Activated T-cell treated with anti-CD3 and anti-CD28 coated beads for 4 hours (primary cell): ENCODE results near the gene SH3RF2.

Source experiments
- DNase-seq: peaks from one replicate; pipeline ENCODE4 v3.0.0-alpha.2; 2020

Gene SH3RF2

GRCh38 chr5:146050086-146050485 lies 113.7 kb downstream of the SH3RF2 start:
- no peak for DNase-seq

- DNase-seq = no peak
Observed at GRCh38 chr5:146051678-146052077, 115.3 kb downstream of the SH3RF2 start.

- no peak for DNase-seq
Observed at GRCh38 chr5:146052780-146053179, 116.4 kb downstream of the SH3RF2 start.

GRCh38 chr5:146055432-146055831 lies 119.1 kb downstream of the SH3RF2 start:
- no peak for DNase-seq

GRCh38 chr5:146059460-146060220 lies 123.3 kb downstream of the SH3RF2 start:
- DNase-seq = no peak

GRCh38 chr5:146060221-146060585 lies 123.8 kb downstream of the SH3RF2 start:
- DNase-seq = no peak

GRCh38 chr5:146066968-146067367 lies 130.6 kb downstream of the SH3RF2 start:
- no peak for DNase-seq

GRCh38 chr5:146068206-146068605 lies 131.8 kb downstream of the SH3RF2 start:
- DNase-seq = no peak

GRCh38 chr5:146068977-146069779 lies 132.8 kb downstream of the SH3RF2 start:
- DNase-seq = no peak

GRCh38 chr5:146069780-146070099 lies 133.4 kb downstream of the SH3RF2 start:
- DNase-seq = no peak

- DNase-seq = no peak
Observed at GRCh38 chr5:146070746-146071145, 134.4 kb downstream of the SH3RF2 start.

GRCh38 chr5:146071171-146071570 lies 134.8 kb downstream of the SH3RF2 start:
- DNase-seq = no peak

GRCh38 chr5:146072595-146072994 lies 136.2 kb downstream of the SH3RF2 start:
- no peak for DNase-seq

- DNase-seq = no peak
Observed at GRCh38 chr5:146073239-146073900, 137.0 kb downstream of the SH3RF2 start.

- DNase-seq = no peak
Observed at GRCh38 chr5:146076028-146076427, 139.7 kb downstream of the SH3RF2 start.

- no peak for DNase-seq
Observed at GRCh38 chr5:146076455-146076854, 140.1 kb downstream of the SH3RF2 start.

GRCh38 chr5:146078566-146078965 lies 142.2 kb downstream of the SH3RF2 start:
- DNase-seq = no peak

GRCh38 chr5:146079695-146080373 lies 143.5 kb downstream of the SH3RF2 start:
- no peak for DNase-seq

GRCh38 chr5:146081556-146081955 lies 145.2 kb downstream of the SH3RF2 start:
- no peak for DNase-seq

- no peak for DNase-seq
Observed at GRCh38 chr5:146082798-146083197, 146.4 kb downstream of the SH3RF2 start.

- DNase-seq = no peak
Observed at GRCh38 chr5:146084376-146084775, 148.0 kb downstream of the SH3RF2 start.

GRCh38 chr5:146088098-146088497 lies 151.7 kb downstream of the SH3RF2 start:
- DNase-seq = no peak

- no peak for DNase-seq
Observed at GRCh38 chr5:146089287-146089686, 152.9 kb downstream of the SH3RF2 start.
